ENCODE data around the gene TMEM9.

DNA sequence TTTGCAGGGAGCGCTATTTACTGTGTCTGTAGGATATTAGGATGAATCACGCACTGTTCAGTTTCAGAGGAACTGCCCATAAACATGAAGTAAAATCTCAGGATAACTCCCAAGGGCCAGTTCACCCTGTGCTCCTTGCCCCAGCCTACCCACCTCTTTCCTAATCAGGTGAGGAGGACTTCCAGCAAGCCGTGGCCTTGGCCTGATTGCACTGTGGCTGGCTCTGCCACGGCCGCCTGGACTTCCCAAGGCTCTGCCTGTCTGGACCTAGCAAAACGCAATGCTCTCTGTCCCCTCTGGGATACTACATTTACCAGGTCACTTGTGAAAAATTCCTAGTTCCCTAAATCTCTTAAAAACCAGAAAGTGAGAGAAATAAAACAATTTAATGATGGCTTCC is 19.9 kb downstream of the TMEM9 start:
- TF ChIP-seq, protein P1, sequence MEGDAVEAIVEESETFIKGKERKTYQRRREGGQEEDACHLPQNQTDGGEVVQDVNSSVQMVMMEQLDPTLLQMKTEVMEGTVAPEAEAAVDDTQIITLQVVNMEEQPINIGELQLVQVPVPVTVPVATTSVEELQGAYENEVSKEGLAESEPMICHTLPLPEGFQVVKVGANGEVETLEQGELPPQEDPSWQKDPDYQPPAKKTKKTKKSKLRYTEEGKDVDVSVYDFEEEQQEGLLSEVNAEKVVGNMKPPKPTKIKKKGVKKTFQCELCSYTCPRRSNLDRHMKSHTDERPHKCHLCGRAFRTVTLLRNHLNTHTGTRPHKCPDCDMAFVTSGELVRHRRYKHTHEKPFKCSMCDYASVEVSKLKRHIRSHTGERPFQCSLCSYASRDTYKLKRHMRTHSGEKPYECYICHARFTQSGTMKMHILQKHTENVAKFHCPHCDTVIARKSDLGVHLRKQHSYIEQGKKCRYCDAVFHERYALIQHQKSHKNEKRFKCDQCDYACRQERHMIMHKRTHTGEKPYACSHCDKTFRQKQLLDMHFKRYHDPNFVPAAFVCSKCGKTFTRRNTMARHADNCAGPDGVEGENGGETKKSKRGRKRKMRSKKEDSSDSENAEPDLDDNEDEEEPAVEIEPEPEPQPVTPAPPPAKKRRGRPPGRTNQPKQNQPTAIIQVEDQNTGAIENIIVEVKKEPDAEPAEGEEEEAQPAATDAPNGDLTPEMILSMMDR (IDR thresholded peaks at IDR 0.05): no peak
- no peak for TF ChIP-seq POLR2A (IDR thresholded peaks at IDR 0.05)
